Germinal center (tissue), 1 donor: ENCODE results near the gene ZNF512B.
"Not testable (repeated sequence)": the region's sequence is repeated elsewhere in the genome, so short reads cannot be mapped to it uniquely, and the experiment has no call there.

ENCODE experiments used
- DNase-seq: peaks from one replicate; pipeline ENCODE4 v3.0.0; 2012; ENCODE audit warnings: mixed read lengths, low spot score

ZNF512B gene

GRCh38 chr20:63932606-63933160 is 37.0 kb downstream of the ZNF512B start:
- DNase-seq = no peak

DNA sequence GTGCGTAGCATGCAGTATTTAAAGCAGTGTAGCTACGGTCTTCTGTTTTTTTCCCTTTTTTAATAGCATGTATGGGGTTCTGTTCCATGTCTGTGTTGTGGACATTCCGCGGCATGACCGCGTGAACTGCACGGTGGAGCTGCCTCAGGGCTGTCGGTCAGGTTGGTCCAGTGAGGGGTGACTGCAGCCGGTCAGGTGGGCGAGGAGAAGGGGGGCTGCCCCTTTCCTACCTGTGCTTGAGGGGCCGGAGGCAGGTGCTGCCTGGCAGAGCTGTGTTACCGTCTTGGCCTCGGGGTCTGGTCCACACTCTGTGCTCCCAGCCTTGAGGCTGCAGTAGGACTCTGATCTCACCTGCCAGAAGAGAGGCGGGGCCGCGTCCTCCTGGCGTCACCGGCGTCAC is 38.0 kb downstream of the ZNF512B start:
- no peak for DNase-seq

- no peak for DNase-seq
Measured at GRCh38 chr20:63930971-63931553, 38.7 kb downstream of the ZNF512B start.

GRCh38 chr20:63929473-63929883 is 40.3 kb downstream of the ZNF512B start:
- not testable (repeated sequence) for DNase-seq

- no peak for DNase-seq
Measured at GRCh38 chr20:63929071-63929470, 40.7 kb downstream of the ZNF512B start.

DNA sequence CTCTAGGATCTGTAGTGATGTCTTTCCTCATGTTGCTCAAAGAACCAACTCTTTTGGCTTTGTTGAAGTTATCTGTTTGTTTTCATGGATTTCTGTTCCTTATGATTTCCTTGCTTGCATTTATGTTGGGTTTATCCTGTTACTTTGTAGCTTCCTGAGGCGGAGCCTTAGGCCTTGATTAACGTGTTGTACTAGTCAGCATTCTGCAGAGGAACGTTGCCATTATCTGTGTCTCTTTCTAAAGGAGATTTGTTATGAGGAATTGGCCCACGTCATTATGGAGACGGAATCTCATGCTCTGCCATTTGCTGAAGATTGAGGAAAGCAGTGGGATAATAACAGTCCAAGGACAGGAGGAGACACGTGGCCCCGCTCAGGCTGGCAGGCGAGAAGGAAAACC is 43.4 kb downstream of the ZNF512B start:
- DNase-seq = no peak

- DNase-seq = no peak
Measured at GRCh38 chr20:63924241-63924640, 45.5 kb downstream of the ZNF512B start.

DNA sequence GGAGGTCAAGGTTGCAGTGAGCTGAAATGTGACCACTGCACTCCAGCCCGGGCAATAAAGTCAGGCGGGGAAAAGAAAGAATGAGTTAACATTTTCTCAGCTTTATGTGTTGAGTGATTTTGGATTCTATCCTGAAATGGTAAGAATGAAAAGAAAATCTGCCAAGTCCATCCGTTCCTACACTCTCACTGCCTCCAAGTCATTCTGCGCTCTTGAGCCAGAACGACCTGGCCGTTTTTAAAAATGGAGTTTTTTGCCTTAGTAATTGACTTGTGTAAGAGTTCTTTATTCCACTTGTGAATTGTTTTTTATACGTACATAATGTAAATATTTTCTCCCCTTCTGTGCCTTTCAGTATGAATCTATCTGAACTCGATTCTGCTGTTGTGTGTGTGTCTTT is 46.1 kb downstream of the ZNF512B start:
- no peak for DNase-seq

GRCh38 chr20:63920226-63920625 is 49.5 kb downstream of the ZNF512B start:
- DNase-seq = no peak

- DNase-seq = no peak
Measured at GRCh38 chr20:63919130-63919529, 50.6 kb downstream of the ZNF512B start.

DNA sequence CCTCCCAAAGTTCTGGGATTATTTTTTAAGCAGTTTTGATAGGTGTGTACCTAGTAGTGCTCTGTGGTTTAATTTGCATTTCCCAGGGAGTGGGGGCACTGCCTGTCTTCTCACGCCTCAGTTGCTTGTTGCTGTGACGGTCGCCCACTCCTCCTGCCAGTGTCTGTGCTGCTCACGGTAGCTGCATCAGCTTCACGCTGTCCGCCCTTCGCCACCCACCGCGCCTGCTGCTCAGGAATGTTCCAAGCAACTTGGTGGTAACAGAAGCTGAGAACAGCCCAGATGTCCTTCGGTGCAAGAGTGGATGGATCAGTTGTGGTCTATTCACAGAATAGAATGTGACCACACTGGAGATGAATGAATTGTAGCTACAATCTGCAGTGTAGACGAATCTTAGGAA is 51.9 kb downstream of the ZNF512B start:
- DNase-seq = no peak

GRCh38 chr20:63916371-63916939 is 53.3 kb downstream of the ZNF512B start:
- DNase-seq = not testable (repeated sequence)

DNA sequence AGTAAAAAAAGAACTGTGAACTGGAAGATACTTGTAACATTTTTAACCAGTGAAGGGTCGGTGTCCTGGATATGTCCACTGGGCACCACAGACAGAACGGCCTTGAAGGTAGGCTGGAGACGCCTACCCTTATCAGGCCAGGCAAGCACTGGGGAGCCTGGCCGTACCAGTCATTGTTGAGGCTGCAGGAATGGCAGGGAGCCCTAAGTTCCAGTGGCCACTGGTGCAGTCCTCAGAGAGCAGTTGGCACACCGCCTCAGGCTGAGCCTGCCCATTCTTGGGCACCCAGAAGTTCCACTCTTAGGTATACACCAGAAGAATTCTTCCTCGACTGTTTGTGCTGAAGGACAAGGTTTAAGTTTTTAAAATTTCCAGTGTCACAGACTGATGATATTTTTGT is 54.3 kb downstream of the ZNF512B start:
- no peak for DNase-seq

DNA sequence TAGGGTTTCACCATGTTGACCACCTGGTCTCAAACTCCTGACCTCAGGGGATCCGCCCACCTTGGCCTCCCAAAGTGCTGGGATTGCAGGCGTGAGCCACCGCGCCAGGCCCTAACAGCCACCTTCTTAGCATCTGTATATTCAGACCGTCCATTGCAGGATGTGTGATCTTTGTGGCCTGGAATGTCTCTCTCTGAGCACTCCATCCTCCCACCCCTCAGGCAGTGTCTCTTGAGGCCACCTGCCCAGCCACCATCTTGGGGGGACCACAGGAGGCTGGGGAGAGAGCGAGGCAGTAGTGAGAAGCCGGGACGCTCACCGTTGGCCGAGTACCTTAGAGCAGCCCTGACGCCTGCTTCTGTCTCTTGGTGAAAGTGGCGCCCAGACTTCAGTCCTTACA is 56.0 kb downstream of the ZNF512B start:
- DNase-seq = no peak

DNA sequence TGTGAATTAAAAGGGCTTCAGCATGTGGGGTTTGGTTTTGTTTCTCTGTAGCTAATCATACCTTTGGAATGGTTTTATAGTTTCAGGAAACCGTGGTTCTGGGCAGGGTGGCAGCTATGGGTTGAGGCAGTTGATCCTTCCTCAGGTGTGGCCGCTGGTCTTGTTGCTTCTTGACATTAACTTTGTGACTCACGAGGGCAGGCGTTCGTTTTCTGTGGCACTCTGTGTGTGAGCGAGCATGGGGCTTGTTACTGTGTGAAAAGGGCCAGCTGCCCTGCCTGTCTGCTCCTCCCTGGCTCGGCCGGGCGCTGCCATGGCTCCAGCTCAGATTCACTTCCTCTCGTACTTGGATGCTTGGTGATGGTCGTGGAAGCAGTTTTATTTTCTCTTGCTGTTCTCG is 58.6 kb downstream of the ZNF512B start:
- DNase-seq = no peak

DNA sequence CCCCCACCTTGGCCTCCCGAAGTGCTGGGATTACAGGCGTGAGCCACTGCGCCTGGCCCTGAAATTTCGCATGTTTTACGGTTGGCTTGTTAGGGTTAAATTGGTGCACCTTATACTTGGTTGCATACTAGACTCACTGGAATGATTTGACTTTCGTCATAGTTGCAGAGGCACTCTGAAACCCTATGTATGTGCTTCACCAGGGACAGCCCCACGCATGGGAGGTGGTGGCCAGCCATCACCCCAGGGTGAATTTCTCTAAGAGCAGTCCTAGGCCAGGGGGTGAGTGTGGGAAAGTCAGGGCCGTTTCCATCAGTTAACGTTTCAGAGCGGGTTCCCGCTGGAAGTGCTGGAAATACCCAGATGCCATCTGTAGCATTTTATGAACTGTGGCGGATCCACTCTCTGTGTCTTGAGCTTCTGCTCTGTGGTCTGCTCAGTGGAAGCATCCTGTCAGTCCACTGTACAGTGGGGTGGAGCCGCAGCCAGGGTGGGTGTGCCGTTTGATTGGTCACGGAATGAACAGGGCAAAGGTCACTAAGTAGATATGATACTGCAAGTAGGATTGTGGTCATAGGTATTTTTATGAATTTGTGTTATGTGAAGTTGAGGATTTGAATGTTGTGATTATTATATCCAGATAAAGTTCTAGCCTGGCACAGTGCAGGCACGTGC is 61.6 kb downstream of the ZNF512B start:
- no peak for DNase-seq
